ENCODE measurements around the gene LOXHD1. TPM values are rescaled to one million over a fixed set of nuclear protein-coding genes. Genes with fewer than 3 reads are reported as not detected.

The LOXHD1 gene
- total and polyA plus RNA-seq, 4 experiments from 2014 or later = not detected

DNA sequence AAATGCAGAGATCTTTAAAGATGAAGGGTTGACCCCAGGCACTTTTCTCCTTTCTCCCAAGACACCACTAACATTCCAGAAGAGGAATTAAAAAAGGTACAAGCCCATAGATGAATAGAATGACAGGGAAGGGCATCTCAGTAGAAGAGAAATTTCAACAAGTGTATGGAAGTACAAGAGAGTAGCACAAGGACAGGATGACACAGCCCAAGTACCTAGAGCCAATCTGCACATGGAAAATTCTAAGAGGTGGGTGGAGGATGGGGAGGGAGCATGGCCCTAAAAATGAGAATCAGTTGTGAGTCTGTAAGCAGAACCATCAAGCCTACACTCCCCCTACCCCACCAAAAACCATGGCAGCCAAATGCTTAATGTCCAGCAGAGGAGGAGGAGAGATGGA, 39.7 kb upstream of the LOXHD1 start:
- H3K9me3 ChIP-seq (ENCODE audit: control insufficient read depth in 1 of 2, low read length in 2 of 2) = no peaks in the 10 kb centered on the region
- H3K36me3 ChIP-seq (ENCODE audit: insufficient read depth, low read length) = no peaks in the 10 kb centered on the region
- Mint-ChIP-seq H3K4me3 (no peak overlapping the region), H3K4me1 (no peaks in the 10 kb centered on the region), H3K27me3 (peaks cover 7 to 12% of the 10 kb centered on the region in 2 donors), H3K27ac (no peak overlapping the region), H3K36me3 (no peaks in the 10 kb centered on the region), H3K9me3 (peaks cover 0 to 7% (median 4%) of the 10 kb centered on the region in 8 donors)
- H3K27me3 ChIP-seq (ENCODE audit: insufficient read depth, low read length) = no peaks in the 10 kb centered on the region
- ChIA-PET CTCF (ENCODE audit: partially characterized antibody) (no interaction called here), POLR2A (ENCODE audit: partially characterized antibody) (no interaction called here)
- H3K27ac ChIP-seq (ENCODE audit: low read depth, low read length) = no peak overlapping the region
- no peaks in the 10 kb centered on the region for H3K4me1 ChIP-seq (ENCODE audit: insufficient read depth, low read length)
- DNase-seq = no peak
- no peak overlapping the region for H3K4me3 ChIP-seq (ENCODE audit: low read length in 2 of 2)
- intact Hi-C loops (cut with micrococcal nuclease) = no loop called here

DNA sequence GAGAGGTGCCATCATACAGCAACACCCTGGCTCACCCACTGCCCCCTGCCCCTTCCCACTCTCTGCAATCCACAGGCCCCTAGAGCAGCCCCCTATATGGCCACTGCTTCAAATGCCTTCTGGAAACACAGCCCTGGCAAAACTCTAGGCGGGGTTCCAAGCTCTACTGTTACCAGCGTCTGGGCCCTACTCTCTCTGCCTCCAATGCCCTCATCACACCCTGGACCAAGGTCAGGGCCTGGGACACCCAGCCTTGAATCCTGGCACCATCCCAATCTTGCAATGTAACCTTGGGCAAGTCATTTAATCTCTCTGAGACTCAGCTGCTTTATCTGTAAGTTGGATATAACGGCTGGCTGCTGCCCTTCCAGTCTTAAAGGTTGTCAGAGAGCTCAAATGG, 39.2 kb upstream of the LOXHD1 start:
- Mint-ChIP-seq H3K36me3 (no peaks in the 10 kb centered on the region), H3K27ac (no peak overlapping the region), H3K4me3 (no peak overlapping the region), H3K4me1 (no peaks in the 10 kb centered on the region), H3K27me3 (peaks cover 7 to 12% of the 10 kb centered on the region in 2 donors), H3K9me3 (peaks cover 0 to 7% (median 4%) of the 10 kb centered on the region in 8 donors)
- H3K4me1 ChIP-seq (ENCODE audit: insufficient read depth, low read length) = no peaks in the 10 kb centered on the region
- no peaks in the 10 kb centered on the region for H3K36me3 ChIP-seq (ENCODE audit: insufficient read depth, low read length)
- no peaks in the 10 kb centered on the region for H3K9me3 ChIP-seq (ENCODE audit: control insufficient read depth in 1 of 2, low read length in 2 of 2)
- no peak overlapping the region for H3K4me3 ChIP-seq (ENCODE audit: low read length in 2 of 2)
- no peak for DNase-seq
- no peaks in the 10 kb centered on the region for H3K27me3 ChIP-seq (ENCODE audit: insufficient read depth, low read length)
- POLR2A ChIA-PET (ENCODE audit: partially characterized antibody) = no interaction called here
- CTCF ChIA-PET (ENCODE audit: partially characterized antibody) = no interaction called here
- intact Hi-C loops (cut with micrococcal nuclease) = no loop called here
- H3K27ac ChIP-seq (ENCODE audit: low read depth, low read length) = no peak overlapping the region

DNA sequence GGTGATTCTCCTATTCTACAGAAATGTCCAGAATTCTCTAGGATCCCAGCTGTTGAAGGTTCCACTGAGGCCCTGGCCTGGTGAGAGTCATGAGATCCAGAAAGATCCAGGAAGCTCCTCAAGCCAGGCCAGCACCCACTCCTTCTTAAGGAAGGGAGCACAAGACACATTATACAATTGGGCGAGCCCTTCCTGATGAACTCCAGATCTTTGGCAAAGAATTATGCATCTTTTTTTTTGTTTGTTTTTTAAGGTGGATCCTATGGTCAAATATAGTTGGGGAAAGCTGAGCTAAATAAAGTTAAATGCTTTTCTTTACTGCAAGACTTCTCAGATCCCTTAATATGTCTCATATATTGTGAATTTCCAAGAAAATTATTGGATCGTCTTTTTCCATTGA, 37.0 kb upstream of the LOXHD1 start:
- ChIA-PET CTCF (ENCODE audit: partially characterized antibody) (no interaction called here), POLR2A (ENCODE audit: partially characterized antibody) (no interaction called here)
- Mint-ChIP-seq H3K27ac (no peak overlapping the region), H3K27me3 (peaks cover 7 to 12% of the 10 kb centered on the region in 2 donors), H3K4me1 (no peaks in the 10 kb centered on the region), H3K36me3 (no peaks in the 10 kb centered on the region), H3K9me3 (peaks cover 0 to 7% (median 4%) of the 10 kb centered on the region in 8 donors), H3K4me3 (no peak overlapping the region)
- Histone ChIP-seq H3K9me3 (ENCODE audit: control insufficient read depth in 1 of 2, low read length in 2 of 2) (no peaks in the 10 kb centered on the region), H3K27me3 (ENCODE audit: insufficient read depth, low read length) (no peaks in the 10 kb centered on the region), H3K36me3 (ENCODE audit: insufficient read depth, low read length) (no peaks in the 10 kb centered on the region), H3K4me1 (ENCODE audit: insufficient read depth, low read length) (no peaks in the 10 kb centered on the region), H3K4me3 (ENCODE audit: low read length in 2 of 2) (no peak overlapping the region), H3K27ac (ENCODE audit: low read depth, low read length) (no peak overlapping the region)
- no peak for DNase-seq
- intact Hi-C loops (cut with micrococcal nuclease) = no loop called here

DNA sequence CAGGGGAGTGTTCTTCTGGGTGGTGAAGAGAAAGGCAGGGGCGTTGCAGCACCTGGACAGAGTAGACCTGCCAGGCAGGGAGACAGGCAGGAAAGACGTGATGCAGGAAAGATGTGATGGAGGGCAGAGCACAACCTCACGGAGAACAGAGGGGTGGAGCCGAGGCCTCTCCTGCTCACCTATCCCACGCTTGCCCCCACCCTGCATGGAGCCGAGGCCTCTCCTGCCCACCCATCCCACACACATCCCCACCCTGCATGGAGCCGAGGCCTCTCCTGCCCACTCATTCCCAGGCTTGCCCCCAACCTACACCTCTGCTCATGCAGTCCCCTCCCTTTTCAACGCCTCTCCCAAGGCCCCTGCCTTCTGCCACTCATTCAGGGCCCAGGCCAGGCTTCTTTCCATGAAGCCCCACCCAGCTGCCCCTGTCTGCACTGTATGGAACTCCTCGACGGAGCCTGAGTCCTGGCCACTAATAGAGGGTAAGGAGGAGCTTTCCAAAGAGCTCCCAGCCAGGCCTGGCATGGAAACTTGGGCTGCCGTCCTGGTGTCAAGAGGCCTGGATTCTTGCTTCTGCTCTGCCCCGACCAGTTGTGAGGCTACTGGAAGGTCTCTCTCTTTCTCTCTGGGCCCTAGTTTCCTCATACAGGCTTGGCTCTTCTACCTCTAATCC, 32.0 kb upstream of the LOXHD1 start:
- ChIA-PET POLR2A (ENCODE audit: partially characterized antibody) (no interaction called here), CTCF (ENCODE audit: partially characterized antibody) (no interaction called here)
- Histone ChIP-seq H3K9me3 (ENCODE audit: control insufficient read depth in 1 of 2, low read length in 2 of 2) (no peaks in the 10 kb centered on the region), H3K4me3 (ENCODE audit: low read length in 2 of 2) (no peak overlapping the region), H3K4me1 (ENCODE audit: insufficient read depth, low read length) (no peaks in the 10 kb centered on the region), H3K27me3 (ENCODE audit: insufficient read depth, low read length) (no peaks in the 10 kb centered on the region), H3K36me3 (ENCODE audit: insufficient read depth, low read length) (no peaks in the 10 kb centered on the region), H3K27ac (ENCODE audit: low read depth, low read length) (no peak overlapping the region)
- Mint-ChIP-seq H3K4me1 (no peaks in the 10 kb centered on the region), H3K4me3 (no peak overlapping the region), H3K36me3 (no peaks in the 10 kb centered on the region), H3K9me3 (no peaks in the 10 kb centered on the region), H3K27me3 (peaks cover 1 to 4% of the 10 kb centered on the region in 2 donors), H3K27ac (no peak overlapping the region)
- DNase-seq = no peak
- intact Hi-C loops (cut with micrococcal nuclease) = no loop called here

DNA sequence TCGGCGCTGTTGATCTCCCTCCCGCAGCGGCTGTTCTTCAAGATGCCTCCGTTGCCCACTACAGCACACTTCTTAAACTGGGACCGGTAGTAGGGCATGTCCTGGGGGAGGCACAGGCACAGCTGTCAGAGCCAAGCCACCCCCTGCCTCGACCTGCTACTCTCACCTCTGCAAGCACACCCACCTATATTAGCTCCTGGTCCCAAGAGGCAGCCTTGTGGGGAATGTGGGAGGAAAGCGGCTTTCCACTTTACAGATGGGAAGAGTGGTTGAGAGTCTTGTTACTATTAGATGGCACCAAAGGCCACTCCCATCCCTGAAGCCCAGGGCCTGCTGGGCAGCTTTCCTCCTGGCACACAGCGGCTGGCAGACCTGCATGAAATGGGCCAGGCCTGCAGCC, 29.2 kb upstream of the LOXHD1 start:
- Mint-ChIP-seq H3K4me3 (no peak overlapping the region), H3K27me3 (peaks cover 1 to 5% of the 10 kb centered on the region in 2 donors), H3K9me3 (no peaks in the 10 kb centered on the region), H3K4me1 (no peaks in the 10 kb centered on the region), H3K36me3 (no peaks in the 10 kb centered on the region), H3K27ac (no peak overlapping the region)
- Histone ChIP-seq H3K4me3 (ENCODE audit: low read length in 2 of 2) (no peak overlapping the region), H3K4me1 (ENCODE audit: insufficient read depth, low read length) (no peaks in the 10 kb centered on the region), H3K27me3 (ENCODE audit: insufficient read depth, low read length) (no peaks in the 10 kb centered on the region), H3K27ac (ENCODE audit: low read depth, low read length) (no peak overlapping the region), H3K9me3 (ENCODE audit: control insufficient read depth in 1 of 2, low read length in 2 of 2) (no peaks in the 10 kb centered on the region), H3K36me3 (ENCODE audit: insufficient read depth, low read length) (no peaks in the 10 kb centered on the region)
- ChIA-PET CTCF (ENCODE audit: partially characterized antibody) (no interaction called here), POLR2A (ENCODE audit: partially characterized antibody) (no interaction called here)
- DNase-seq = no peak
- intact Hi-C loops (cut with micrococcal nuclease) = no loop called here

DNA sequence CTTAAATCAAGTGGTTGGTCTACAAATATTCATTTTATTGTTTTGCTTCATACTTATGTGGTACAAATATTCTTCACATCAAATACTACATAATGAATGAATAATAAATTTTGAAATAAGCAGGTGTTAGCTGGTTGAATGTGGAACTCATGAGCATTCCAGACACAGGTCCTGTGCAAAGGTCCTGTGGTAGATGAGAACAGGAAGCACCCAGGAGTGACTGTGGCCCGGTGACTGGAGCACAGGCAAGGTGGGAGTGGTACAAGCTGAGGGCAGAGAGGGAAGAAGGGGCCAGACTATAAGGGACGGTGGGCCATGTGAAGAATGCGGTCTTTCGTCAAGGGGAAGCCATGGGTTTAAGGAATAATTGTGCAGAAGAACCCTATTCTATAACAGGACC, 26.2 kb upstream of the LOXHD1 start:
- no peaks in the 10 kb centered on the region for H3K9me3 ChIP-seq (ENCODE audit: control insufficient read depth in 1 of 2, low read length in 2 of 2)
- Mint-ChIP-seq H3K4me1 (no peaks in the 10 kb centered on the region), H3K4me3 (no peak overlapping the region), H3K27ac (no peak overlapping the region), H3K27me3 (peaks cover 1 to 6% of the 10 kb centered on the region in 2 donors), H3K9me3 (no peaks in the 10 kb centered on the region), H3K36me3 (no peaks in the 10 kb centered on the region)
- ChIA-PET CTCF (ENCODE audit: partially characterized antibody) (no interaction called here), POLR2A (ENCODE audit: partially characterized antibody) (no interaction called here)
- no peaks in the 10 kb centered on the region for H3K27me3 ChIP-seq (ENCODE audit: insufficient read depth, low read length)
- no peak overlapping the region for H3K27ac ChIP-seq (ENCODE audit: low read depth, low read length)
- H3K36me3 ChIP-seq (ENCODE audit: insufficient read depth, low read length) = no peaks in the 10 kb centered on the region
- no peaks in the 10 kb centered on the region for H3K4me1 ChIP-seq (ENCODE audit: insufficient read depth, low read length)
- DNase-seq = no peak
- intact Hi-C loops (cut with micrococcal nuclease) = no loop called here
- no peak overlapping the region for H3K4me3 ChIP-seq (ENCODE audit: low read length in 2 of 2)

DNA sequence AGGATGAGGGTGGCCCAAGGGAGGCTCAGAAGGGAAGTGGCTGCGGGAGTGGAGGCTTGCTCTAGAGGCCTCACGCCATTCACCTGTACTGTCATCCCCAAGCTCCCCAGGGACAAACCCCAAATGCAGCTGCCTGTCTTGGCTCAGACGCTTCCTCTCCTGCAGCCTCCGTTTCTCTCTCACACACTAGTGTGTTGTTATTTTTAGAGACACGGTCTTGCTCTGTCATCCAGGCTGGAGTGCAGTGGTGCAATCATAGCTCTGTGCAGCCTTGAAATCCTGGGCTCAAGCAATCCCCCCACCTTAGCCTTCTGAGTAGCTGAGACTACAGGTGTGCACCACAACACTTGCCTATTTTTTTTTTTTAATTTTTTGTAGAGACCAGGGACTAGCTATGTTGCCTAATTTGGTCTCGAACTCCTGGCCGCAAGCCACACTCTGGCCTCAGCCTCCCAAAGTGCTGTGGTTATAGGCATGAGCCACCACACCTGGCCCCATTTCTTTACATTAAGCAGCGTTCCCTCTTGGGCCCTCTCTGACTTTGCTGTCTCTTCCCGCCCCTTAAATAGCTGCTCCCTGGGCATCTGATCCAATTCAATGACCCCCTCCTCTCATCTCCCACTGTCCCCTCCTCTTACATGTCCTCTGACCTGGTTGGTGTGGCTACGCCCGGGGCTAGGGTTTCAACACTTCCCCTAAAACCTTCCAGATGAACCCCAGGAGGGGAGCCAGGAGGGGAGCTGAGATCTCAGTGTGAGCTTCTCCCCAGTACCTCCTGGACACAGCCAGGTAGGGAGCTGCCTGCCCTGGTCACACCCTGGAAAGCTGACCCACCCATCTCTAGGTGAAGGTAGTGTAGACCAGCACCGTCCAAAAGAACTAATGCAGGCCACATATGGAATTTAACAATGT, 24.0 kb upstream of the LOXHD1 start:
- DNase-seq = no peak
- H3K36me3 Mint-ChIP-seq = no peaks in the 10 kb centered on the region
- Histone ChIP-seq H3K4me3 (ENCODE audit: low read length in 2 of 2) (no peak overlapping the region), H3K27ac (ENCODE audit: low read depth, low read length) (no peak overlapping the region), H3K4me1 (ENCODE audit: insufficient read depth, low read length) (no peaks in the 10 kb centered on the region), H3K9me3 (ENCODE audit: control insufficient read depth in 1 of 2, low read length in 2 of 2) (no peaks in the 10 kb centered on the region), H3K27me3 (ENCODE audit: insufficient read depth, low read length) (no peaks in the 10 kb centered on the region), H3K36me3 (ENCODE audit: insufficient read depth, low read length) (no peaks in the 10 kb centered on the region)
- peaks cover 1 to 8% of the 10 kb centered on the region in 2 donors for H3K27me3 Mint-ChIP-seq
- ChIA-PET POLR2A (ENCODE audit: partially characterized antibody) (no interaction called here), CTCF (ENCODE audit: partially characterized antibody) (no interaction called here)
- H3K4me3 Mint-ChIP-seq = no peak overlapping the region
- H3K4me1 Mint-ChIP-seq = no peaks in the 10 kb centered on the region
- H3K9me3 Mint-ChIP-seq = no peaks in the 10 kb centered on the region
- intact Hi-C loops (cut with micrococcal nuclease) = no loop called here
- H3K27ac Mint-ChIP-seq = no peak overlapping the region

Data from CD4-positive, alpha-beta memory T cell (primary cell).